HL-60 (cell line): ENCODE results near the gene B4GALNT4.
A peak's percentile ranks its signal among the peaks of the same experiment; 100 is the strongest.

ENCODE experiments used
- DNase-seq, 2 experiments: peaks; one replicate each; pipeline ENCODE4 v3.0.0-alpha.2; 2010 to 2020; ENCODE audit warnings: low read depth in 1 of 2, low spot score in 1 of 2
- H3K27ac ChIP-seq: fragments of 250-450 bp; sonication (Bioruptor Pico); replicated peaks from 2 replicates; pipeline ENCODE4 v1.5.1; 2020; ENCODE audit warnings: mild to moderate bottlenecking, moderate library complexity
- H3K27me3 ChIP-seq: fragments of 250-450 bp; sonication (Bioruptor Pico); 2 replicates; pipeline ENCODE4 v1.5.1; 2021; ENCODE audit warnings: mild to moderate bottlenecking, moderate library complexity; ENCODE audit not compliant: insufficient read depth, poor library complexity, severe bottlenecking
- H3K4me3 ChIP-seq: replicated peaks from 2 replicates; pipeline ENCODE4 v1.5.1; 2011; ENCODE audit warnings: mild to moderate bottlenecking, control low read depth, low read length; ENCODE audit not compliant: insufficient read depth
- CTCF ChIP-seq: IDR thresholded peaks from one replicate; pipeline ENCODE4 v1.5.1; 2011; ENCODE audit warnings: low read length, control low read depth, inconsistent platforms; ENCODE audit not compliant: insufficient read depth
- GABPA ChIP-seq: IDR thresholded peaks from 2 replicates; pipeline ENCODE4 v1.6.1; 2012; ENCODE audit warnings: low read depth
- POLR2AphosphoS5 ChIP-seq: IDR thresholded peaks from 2 replicates; pipeline ENCODE4 v1.6.1; 2012; ENCODE audit warnings: low read depth
- SPI1 ChIP-seq: IDR thresholded peaks from 2 replicates; pipeline ENCODE4 v1.6.1; 2012; ENCODE audit warnings: low read depth, mild to moderate bottlenecking, borderline replicate concordance
- TF ChIP-seq, protein P1 (sequence below): IDR thresholded peaks from 2 replicates; pipeline ENCODE4 v1.6.1; 2012; ENCODE audit warnings: low read depth; ENCODE audit not compliant: insufficient replicate concordance

B4GALNT4 gene

DNA sequence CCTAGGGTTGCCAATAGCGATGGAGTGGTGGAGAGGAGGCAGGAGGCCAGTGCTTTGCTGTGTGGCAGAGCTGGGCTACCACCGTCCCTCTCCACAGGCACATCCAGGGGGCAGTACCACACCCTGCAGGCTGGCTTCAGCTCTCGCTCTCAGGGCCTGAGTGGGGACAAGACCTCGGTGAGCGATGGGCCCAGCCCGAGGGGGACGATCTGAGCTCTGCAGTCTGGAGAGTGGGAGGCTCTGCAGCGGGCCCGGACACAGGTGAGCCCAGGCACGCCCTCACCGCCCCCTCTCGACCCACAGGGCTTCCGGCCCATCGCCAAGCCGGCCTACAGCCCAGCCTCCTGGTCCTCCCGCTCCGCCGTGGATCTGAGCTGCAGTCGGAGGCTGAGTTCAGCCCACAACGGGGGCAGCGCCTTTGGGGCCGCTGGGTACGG lies 27.2 kb downstream of the B4GALNT4 start:
- TF ChIP-seq GABPA (no peak), CTCF (peak; percentile 19)
- H3K4me3 ChIP-seq: peak overlapping the region; percentile 44; the same call in 1 of the 2 replicates
- no peak overlapping the region for H3K27ac ChIP-seq
- peak in 1 of 2 experiments; percentile 40 for DNase-seq
- peaks cover 9% of the 10 kb centered on the region for H3K27me3 ChIP-seq

GRCh38 chr11:396948-397548 lies 27.7 kb downstream of the B4GALNT4 start:
- peak; percentile 55 to 75 for DNase-seq
- Histone ChIP-seq H3K27ac (no peak overlapping the region), H3K4me3 (peak overlapping the region; percentile 44), H3K27me3 (peaks cover 9% of the 10 kb centered on the region)
- TF ChIP-seq GABPA (no peak), CTCF (peak; percentile 36)

- Histone ChIP-seq H3K4me3 (no peak overlapping the region), H3K27ac (no peak overlapping the region), H3K27me3 (peaks cover 9% of the 10 kb centered on the region)
- no peak for DNase-seq
- no peak for TF ChIP-seq GABPA
- TF ChIP-seq, protein P1, sequence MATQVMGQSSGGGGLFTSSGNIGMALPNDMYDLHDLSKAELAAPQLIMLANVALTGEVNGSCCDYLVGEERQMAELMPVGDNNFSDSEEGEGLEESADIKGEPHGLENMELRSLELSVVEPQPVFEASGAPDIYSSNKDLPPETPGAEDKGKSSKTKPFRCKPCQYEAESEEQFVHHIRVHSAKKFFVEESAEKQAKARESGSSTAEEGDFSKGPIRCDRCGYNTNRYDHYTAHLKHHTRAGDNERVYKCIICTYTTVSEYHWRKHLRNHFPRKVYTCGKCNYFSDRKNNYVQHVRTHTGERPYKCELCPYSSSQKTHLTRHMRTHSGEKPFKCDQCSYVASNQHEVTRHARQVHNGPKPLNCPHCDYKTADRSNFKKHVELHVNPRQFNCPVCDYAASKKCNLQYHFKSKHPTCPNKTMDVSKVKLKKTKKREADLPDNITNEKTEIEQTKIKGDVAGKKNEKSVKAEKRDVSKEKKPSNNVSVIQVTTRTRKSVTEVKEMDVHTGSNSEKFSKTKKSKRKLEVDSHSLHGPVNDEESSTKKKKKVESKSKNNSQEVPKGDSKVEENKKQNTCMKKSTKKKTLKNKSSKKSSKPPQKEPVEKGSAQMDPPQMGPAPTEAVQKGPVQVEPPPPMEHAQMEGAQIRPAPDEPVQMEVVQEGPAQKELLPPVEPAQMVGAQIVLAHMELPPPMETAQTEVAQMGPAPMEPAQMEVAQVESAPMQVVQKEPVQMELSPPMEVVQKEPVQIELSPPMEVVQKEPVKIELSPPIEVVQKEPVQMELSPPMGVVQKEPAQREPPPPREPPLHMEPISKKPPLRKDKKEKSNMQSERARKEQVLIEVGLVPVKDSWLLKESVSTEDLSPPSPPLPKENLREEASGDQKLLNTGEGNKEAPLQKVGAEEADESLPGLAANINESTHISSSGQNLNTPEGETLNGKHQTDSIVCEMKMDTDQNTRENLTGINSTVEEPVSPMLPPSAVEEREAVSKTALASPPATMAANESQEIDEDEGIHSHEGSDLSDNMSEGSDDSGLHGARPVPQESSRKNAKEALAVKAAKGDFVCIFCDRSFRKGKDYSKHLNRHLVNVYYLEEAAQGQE: no peak
- no peak for TF ChIP-seq SPI1
- no peak for TF ChIP-seq POLR2AphosphoS5
- TF ChIP-seq CTCF: no peak
Measured at GRCh38 chr11:398826-399225, 29.5 kb downstream of the B4GALNT4 start.

GRCh38 chr11:399731-400211 lies 30.5 kb downstream of the B4GALNT4 start:
- TF ChIP-seq CTCF (no peak), POLR2AphosphoS5 (no peak), GABPA (no peak), SPI1 (no peak)
- TF ChIP-seq, protein P1: no peak
- H3K27ac ChIP-seq: no peak overlapping the region
- no peak overlapping the region for H3K4me3 ChIP-seq
- DNase-seq: no peak
- peaks cover 9% of the 10 kb centered on the region for H3K27me3 ChIP-seq
